HG02759 (cell line): Measurements from ENCODE around the gene CCDC30.

Source experiments
- ATAC-seq: cut with Tn5 transposase; IDR thresholded peaks from one replicate; pipeline ENCODE4 v1.9.1; 2021; ENCODE audit warnings: mild to moderate bottlenecking, moderate library complexity; ENCODE audit not compliant: unreplicated experiment

The CCDC30 gene

DNA sequence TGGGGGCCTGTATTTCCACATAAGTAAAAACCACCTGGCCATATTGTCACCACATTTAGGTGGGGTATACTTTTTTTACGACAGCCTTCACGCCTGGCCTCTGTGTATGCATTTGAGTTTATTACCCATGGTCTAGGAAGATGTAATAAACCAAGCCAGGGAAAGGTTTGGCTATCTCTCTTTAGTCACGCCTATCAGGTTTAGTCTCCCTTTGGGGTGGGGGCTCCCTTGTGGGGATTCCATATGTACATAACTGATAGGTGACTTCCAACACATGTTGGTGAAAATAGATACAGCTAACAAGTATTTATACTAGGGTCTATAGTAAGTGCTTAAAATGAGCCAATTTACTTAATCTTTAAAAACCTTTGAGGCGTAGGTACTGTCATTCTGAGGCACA is 223.3 kb downstream of the CCDC30 start:
- ATAC-seq = no peak

GRCh38 chr1:42689912-42690311 is 226.8 kb downstream of the CCDC30 start:
- no peak for ATAC-seq

GRCh38 chr1:42690477-42691156 is 227.5 kb downstream of the CCDC30 start:
- no peak for ATAC-seq

DNA sequence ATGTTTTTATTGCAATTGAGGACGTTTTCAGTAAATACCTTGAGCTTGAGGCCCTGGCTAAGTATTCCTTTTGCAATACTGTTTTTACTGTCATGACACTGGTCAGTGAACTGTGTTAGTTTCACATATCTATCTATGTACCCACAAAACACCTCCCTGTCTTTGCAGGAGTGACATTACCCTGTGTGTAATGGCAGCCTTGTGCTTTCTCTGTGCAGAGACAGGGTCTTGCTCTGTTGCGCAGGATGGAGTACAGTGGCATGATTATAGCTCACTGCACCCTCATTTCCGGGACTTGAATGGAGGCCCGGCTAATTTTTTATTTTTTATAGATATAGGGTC is 228.0 kb downstream of the CCDC30 start:
- no peak for ATAC-seq

- ATAC-seq = no peak
These were observed 229.4 kb downstream of the CCDC30 start for GRCh38 chr1:42692461-42692860.

DNA sequence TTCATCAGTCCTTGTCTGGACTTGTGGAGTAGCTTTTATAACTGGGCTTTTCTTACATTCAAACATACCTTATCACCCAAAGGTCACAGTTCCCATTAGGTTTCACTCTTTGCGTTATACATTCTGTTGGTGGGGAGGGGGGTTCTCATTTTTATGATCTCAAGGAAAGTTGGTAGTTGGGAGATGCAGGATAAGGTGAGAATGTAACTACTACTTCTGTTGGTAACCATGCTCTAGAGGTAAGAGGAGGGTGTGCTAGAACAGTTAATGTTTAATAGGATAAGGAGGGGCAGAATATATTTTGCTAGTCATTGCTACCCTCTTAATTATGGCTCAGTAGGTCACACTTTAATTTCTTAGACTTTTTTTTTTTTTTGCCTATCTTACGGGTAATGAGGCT is 229.8 kb downstream of the CCDC30 start:
- no peak for ATAC-seq

DNA sequence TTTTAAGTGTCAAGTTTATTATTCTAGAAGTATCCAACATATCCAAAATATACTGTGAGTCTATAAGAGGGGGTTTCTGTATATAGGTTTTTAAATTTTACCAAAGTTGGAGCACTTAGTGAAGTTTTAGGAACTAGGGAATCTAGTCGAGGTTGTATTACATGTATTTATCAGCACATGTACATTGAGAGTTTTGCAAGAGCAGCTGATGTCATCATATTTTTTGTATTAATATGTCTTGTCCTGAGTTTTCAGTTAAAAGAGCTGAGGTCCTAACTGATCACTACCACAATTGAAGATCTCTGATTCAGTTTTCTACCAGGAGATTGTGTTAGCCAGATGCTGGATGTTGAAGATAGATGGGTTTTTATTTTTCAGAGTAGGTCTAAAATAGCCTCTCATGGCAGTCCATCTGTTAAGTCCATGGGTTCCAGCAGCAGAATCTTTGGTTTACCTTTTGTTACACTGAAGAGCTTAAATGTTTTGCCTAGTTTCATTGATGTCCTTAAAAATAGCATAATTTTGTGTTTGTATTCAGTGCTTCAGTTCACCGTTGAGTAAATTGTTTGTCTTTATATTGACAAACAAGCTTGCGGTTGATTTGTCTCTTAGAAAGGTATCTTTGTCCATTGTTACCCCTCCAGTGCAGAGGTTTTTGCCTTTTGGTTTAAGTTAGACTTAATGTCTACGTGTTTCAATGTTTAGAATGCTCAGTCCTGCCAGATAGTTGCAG is 235.2 kb downstream of the CCDC30 start:
- no peak for ATAC-seq

DNA sequence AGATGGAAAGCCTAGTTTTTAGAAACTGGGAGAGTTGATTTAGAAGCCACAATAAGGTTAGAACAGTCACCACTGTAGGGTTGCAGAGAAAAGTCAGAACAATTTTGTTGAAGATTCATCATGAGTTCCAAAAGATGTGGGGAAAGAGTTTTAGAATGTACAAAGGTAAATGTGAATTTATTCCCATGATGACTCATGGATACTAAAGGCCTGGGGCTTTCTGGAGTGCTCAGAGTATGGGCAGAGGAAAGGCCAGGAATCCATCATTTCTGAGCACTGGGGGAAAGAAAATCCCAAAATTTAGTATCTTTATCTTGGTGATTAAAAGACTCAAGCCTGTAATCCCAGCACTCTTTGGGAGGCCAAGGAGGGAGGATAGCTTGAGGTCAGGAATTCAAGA is 236.9 kb downstream of the CCDC30 start:
- ATAC-seq = no peak

GRCh38 chr1:42703888-42704464 is 240.9 kb downstream of the CCDC30 start:
- no peak for ATAC-seq
